Measurements from ENCODE around the gene CYBC1. TPM values are rescaled to one million over a fixed set of nuclear protein-coding genes. Genes with fewer than 3 reads are reported as not detected.

Gene CYBC1
- total RNA-seq, 1 donor from 2014 or later = 78.1 TPM

DNA sequence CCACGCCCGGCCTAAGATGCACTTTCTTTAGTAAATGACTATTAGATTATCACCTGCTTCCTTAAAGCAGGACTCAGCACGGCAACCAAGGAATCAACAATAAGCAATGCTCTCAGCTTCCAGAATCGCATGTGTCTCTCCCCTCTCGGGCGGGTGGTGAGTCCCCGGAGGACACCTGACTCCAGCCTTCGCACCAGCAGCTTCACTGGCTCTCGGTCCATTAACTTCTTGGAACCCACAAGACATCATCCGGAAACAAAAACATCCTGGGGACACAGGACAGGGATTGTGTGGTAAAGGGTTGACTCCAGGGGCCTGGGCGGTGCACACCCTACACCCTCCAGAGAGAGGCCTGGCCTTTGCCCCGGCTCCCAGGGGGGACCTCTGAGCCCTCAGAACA, 56.3 kb downstream of the CYBC1 start:
- no peaks in the 10 kb centered on the region for H3K9me3 Mint-ChIP-seq
- no peak overlapping the region for H3K27ac Mint-ChIP-seq
- no peaks in the 10 kb centered on the region for H3K27me3 Mint-ChIP-seq
- no peak for DNase-seq (ENCODE audit: extremely low spot score, unreplicated experiment)
- no peak overlapping the region for H3K4me3 Mint-ChIP-seq
- peaks cover 7% of the 10 kb centered on the region for H3K36me3 Mint-ChIP-seq
- TF ChIP-seq, protein P1, sequence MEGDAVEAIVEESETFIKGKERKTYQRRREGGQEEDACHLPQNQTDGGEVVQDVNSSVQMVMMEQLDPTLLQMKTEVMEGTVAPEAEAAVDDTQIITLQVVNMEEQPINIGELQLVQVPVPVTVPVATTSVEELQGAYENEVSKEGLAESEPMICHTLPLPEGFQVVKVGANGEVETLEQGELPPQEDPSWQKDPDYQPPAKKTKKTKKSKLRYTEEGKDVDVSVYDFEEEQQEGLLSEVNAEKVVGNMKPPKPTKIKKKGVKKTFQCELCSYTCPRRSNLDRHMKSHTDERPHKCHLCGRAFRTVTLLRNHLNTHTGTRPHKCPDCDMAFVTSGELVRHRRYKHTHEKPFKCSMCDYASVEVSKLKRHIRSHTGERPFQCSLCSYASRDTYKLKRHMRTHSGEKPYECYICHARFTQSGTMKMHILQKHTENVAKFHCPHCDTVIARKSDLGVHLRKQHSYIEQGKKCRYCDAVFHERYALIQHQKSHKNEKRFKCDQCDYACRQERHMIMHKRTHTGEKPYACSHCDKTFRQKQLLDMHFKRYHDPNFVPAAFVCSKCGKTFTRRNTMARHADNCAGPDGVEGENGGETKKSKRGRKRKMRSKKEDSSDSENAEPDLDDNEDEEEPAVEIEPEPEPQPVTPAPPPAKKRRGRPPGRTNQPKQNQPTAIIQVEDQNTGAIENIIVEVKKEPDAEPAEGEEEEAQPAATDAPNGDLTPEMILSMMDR (conservative IDR thresholded peaks at IDR 0.05) = no peak
- peaks cover 6% of the 10 kb centered on the region for H3K4me1 Mint-ChIP-seq (ENCODE audit: unreplicated experiment)

DNA sequence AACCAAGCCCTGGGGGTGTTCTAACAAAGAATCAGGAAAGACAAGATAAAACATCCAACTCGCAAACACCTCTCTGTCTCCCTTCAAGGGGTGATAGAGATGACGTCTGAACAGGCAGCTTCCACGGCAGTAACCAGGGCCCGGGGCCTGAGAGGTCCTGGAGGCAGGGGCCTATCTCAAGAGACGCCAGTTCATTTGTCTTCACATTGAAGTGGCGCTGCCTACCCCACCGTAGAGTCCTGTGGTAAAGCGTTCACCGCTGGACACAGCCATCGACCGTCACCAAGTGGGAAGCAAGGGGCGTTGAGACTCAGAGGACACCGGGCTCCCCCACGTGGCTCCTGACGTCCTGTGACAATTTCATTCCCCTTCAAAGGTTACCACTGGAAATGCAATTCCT, 57.6 kb downstream of the CYBC1 start:
- no peaks in the 10 kb centered on the region for H3K27me3 Mint-ChIP-seq
- H3K4me1 Mint-ChIP-seq (ENCODE audit: unreplicated experiment) = peaks cover 6% of the 10 kb centered on the region
- no peak overlapping the region for H3K4me3 Mint-ChIP-seq
- no peak overlapping the region for H3K27ac Mint-ChIP-seq
- no peak for DNase-seq (ENCODE audit: extremely low spot score, unreplicated experiment)
- H3K9me3 Mint-ChIP-seq = no peaks in the 10 kb centered on the region
- TF ChIP-seq, protein P1 (conservative IDR thresholded peaks at IDR 0.05) = no peak
- H3K36me3 Mint-ChIP-seq = peaks cover 7% of the 10 kb centered on the region

Other genes starting within 250 kb of the CYBC1 start
- gene CCDC57, start 237.9 kb downstream of the CYBC1 start, total RNA-seq (ENCODE audit: low replicate concordance) = 33.5 and 58.7 TPM in 2 replicates
- 27.8 and 29.8 TPM in 2 replicates for gene SLC16A3, start 221.7 kb downstream of the CYBC1 start, total RNA-seq (ENCODE audit: low replicate concordance)
- 176 and 184 TPM in 2 replicates for gene CSNK1D, start 177.1 kb downstream of the CYBC1 start, total RNA-seq (ENCODE audit: low replicate concordance)
- 1.4 and 1.6 TPM in 2 replicates for gene CD7, start 133.1 kb downstream of the CYBC1 start, total RNA-seq (ENCODE audit: low replicate concordance)
- gene SECTM1, start 117.0 kb downstream of the CYBC1 start, total RNA-seq (ENCODE audit: low replicate concordance) = 13.2 and 17.7 TPM in 2 replicates
- 0.14 TPM in 1 of 2 replicates, not detected in the other for gene TEX19, start 91.5 kb downstream of the CYBC1 start, total RNA-seq (ENCODE audit: low replicate concordance)
- 0.21 and 0.97 TPM in 2 replicates for gene UTS2R, start 79.0 kb downstream of the CYBC1 start, total RNA-seq (ENCODE audit: low replicate concordance)
- gene HEXD, start 32.4 kb downstream of the CYBC1 start, total RNA-seq (ENCODE audit: low replicate concordance) = 47.5 and 49.7 TPM in 2 replicates
- 24.5 and 31.6 TPM in 2 replicates for gene OGFOD3, start 32.2 kb downstream of the CYBC1 start, total RNA-seq (ENCODE audit: low replicate concordance)
- 75.4 and 111 TPM in 2 replicates for gene NARF, start 8.0 kb upstream of the CYBC1 start, total RNA-seq (ENCODE audit: low replicate concordance)
- gene FOXK2, start 69.0 kb upstream of the CYBC1 start, total RNA-seq (ENCODE audit: low replicate concordance) = 59.5 and 75.5 TPM in 2 replicates
- 74.0 and 100 TPM in 2 replicates for gene WDR45B, start 197.7 kb upstream of the CYBC1 start, total RNA-seq (ENCODE audit: low replicate concordance)
- gene RAB40B, start 247.9 kb upstream of the CYBC1 start, total RNA-seq (ENCODE audit: low replicate concordance) = 16.7 and 18.9 TPM in 2 replicates